HPDE6-E6E7 (cell line): ENCODE measurements around the gene HOXA10.

Experiments
- DNase-seq: peaks from one replicate; pipeline ENCODE4 v3.0.0; 2011; ENCODE audit warnings: missing footprints; ENCODE audit errors: extremely low spot score

Gene HOXA10

GRCh38 chr7:27157702-27158431 is 16.3 kb downstream of the HOXA10 start:
- no peak for DNase-seq

GRCh38 chr7:27156916-27157701 is 17.0 kb downstream of the HOXA10 start:
- DNase-seq, result no peak

DNA sequence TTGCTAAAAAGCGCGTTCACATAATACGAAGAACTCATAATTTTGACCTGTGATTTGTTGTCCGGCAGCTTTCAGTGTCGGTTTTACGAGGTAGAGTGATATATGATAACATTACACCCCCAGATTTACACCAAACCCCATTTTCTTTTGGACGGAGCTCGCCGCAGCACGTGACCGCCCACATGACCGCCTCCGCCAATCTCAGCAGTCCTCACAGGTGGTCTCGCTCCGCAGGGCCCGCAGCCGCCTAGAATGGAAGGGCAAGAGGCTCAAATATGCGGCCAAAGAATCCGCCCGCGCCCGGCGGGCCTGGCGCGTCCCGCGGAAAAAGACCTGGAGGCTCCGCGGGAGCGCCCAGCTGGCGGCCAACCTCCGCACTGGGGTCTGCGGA is 17.6 kb downstream of the HOXA10 start, which contains the start of gene HOXA7:
TSS of gene HOXA7 (minus strand) at position 168 of the 391 bp plus-strand sequence. CDS start at position 38, 130 bp downstream.
- no peak for DNase-seq

DNA sequence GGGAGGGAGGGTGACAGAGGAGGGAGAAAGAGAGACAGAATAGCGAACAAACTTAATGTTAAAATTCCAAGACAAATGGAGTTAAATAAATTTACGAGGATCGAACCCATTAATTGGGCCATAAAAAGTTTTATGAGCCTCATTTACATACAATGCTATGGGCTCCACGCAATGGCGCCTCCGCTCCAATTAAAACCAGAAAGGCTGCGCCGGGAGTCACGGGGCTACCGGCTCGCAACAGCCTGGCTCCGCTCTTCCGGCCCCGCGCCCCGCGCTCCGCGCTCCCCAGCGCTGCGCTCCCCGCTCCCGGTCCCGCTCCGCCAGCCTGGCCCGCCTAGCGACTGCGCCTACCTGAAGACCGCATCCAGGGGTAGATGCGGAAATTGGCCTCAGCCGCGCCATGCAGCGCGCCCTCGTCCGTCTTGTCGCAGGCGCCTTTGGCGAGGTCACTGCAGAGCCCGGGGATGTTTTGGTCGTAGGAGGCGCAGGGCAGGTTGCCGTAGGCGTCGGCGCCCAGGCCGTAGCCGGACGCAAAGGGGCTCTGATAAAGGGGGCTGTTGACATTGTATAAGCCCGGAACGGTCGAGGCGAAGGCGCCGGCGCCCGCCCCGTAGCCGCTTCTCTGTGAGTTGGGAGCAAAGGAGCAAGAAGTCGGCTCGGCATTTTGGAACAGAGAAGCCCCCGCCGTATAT is 18.2 kb downstream of the HOXA10 start:
- DNase-seq, result no peak

DNA sequence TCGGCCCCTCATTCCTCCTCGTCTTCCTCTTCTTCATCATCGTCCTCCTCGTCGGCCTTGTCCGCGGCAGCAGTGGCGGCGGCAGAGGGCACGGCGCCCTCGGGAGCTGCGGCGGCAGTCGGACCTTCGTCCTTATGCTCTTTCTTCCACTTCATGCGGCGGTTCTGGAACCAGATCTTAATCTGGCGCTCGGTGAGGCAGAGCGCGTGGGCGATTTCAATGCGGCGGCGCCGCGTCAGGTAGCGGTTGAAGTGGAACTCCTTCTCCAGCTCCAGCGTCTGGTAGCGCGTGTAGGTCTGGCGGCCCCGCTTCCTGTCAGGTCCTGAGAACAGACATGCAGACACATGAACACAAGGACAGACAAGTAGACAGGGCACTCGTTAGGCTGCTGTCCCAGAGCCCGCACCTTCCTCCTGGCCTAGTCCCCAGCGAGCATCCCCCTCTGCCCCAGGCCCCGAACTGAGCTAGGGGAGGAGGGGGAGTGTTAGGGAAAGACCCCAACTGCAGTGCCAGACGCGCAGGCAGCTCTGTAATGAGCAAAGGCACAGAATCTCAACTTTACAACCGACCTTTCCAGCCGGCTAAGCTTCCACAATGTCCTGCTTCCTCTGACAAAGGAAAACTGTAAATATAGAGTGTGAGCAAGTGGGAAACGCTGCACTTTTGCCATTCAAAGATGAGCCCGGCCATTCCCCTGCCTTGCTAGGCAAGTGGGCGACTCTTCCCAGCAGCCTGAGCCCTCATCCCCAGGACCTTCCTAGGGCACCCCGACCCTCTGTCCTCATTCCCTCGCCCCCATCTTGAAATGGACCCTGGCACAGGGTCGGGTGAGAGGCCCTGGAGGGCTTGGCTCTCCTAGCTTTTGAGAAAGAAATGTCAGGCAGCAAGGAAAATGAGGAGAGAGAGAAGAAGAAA is 19.0 kb downstream of the HOXA10 start:
- no peak for DNase-seq

- DNase-seq, result no peak
These were observed 19.8 kb downstream of the HOXA10 start for GRCh38 chr7:27154369-27154768.

GRCh38 chr7:27153526-27153925 is 20.6 kb downstream of the HOXA10 start:
- DNase-seq, result no peak

GRCh38 chr7:27152816-27153442 is 21.2 kb downstream of the HOXA10 start:
- DNase-seq, result no peak

DNA sequence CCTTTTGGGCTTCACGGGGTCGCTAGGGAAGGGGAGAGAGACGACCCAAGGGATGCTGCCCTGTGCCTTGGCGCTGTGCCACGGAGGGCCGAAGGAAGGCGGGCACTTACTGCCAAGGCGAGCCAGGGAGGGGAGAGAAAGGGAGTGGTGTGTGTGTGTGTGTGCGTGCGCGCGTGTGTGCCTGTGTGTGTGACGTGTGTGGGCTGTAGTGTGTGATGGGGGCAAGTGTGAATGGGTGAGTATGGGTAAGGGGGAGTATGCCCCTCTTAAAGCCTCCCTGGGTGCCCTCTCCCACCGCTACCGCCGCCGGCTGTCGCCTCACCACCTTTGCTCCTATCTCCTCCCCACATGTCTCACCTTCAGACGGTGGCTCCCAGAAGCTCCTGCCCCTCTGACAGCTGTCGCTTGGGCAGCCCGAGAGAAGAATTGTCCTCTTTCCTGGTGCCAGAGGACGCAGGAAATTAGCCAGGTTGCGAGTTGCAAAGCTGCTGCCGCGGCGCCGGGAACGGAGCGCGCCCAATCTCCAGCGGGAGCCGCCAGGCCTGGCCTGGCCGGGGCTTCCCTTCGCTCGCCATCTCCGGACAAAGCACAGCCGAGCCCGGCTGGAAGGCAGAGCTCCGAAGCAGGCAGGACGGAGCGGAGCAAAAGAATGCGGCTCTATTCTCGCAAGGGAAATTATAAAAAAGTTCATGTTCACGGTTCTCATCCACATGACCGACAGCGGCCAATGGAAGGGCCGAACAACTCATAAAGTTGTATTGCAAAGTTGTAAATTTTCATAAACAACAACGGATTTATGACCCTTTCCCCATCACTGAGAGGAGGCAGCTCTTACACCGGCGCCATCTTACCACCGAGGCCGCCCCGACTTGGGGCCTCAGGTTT is 21.9 kb downstream of the HOXA10 start, which contains the start of gene HOXA3:
TSS of gene HOXA3 (minus strand) at position 653 of the 885 bp plus-strand sequence. CDS start 41,943 bp downstream, outside the sequence.
- DNase-seq, result no peak

GRCh38 chr7:27151341-27151930 is 22.7 kb downstream of the HOXA10 start:
- DNase-seq, result no peak

GRCh38 chr7:27150568-27151340 is 23.4 kb downstream of the HOXA10 start:
- no peak for DNase-seq

DNA sequence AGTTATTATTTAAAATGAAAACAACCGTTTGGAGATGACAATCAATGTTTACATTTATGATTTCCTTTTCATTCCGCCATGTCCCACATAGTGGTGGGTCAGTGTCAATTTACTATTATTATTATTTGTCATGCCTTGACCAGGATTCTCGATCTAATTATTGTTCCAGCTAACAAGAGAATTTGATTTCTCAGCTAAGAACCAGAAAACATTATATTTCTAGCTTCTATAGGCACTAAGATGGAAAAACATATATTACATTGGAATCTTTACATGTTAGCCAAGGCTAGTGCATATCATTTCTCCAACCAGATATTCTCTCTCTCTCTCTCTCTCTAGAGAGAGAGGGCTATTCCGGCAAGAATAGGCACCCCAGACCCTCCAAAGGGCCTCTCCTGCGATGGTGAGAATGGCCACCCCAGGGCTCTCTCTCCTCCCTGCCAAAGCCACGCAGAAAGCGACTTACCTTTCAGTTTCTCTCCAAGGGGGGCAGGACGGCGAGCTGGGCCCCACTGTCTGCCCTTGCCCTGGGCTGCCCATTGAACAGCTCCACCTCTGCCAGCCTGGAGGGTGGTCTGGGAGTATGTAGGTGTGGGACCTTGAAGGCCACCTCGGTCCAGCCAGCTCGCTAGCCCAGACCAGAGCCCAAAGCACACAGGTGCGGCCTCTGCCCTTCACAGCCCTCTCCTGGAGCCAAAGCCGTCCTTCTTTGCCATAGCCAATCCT is 24.1 kb downstream of the HOXA10 start:
- no peak for DNase-seq

DNA sequence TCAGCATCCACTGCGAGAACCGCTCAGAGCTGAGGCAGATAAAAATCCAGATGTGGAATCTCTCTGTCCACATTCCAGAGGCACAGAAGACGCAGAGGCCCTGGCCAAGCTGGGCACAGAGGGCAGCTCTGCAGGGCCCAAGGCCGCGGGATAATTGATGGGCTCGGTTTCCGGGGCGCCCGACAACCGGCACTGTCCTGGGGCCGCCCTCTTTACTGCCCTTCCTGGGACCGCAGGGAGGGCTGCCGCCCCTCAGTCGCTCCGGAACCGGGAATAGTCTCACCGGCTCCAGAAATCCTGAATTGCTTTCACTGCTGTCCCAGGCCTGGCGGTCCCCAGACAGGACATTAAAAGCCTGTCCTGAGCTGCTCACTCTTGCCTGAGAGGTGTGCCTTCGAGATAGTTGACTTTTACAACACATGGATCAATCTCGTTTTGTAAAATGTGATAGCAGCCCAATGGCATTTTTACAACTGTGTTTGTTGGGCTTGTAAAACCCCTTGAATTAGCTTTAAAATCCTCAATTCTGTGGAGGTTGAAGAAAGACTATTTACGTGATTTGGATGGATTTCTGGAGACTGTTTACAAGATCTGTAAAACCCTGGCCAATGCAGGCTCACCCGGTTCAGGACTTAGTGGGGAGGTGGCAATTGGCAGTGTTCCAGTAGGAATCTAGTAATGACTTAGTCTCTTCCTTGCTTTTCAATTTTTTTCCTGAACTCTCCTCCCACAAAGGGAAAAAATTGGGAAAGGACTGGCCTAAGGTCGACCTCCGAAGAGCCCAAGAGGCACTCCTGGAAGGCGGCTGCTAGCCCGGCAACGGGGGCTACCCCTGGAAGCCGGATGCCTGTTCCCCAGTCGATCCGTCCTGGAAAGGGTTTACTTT is 25.1 kb downstream of the HOXA10 start:
- no peak for DNase-seq

- DNase-seq, result no peak
These were observed 25.9 kb downstream of the HOXA10 start for GRCh38 chr7:27148031-27148755.

DNA sequence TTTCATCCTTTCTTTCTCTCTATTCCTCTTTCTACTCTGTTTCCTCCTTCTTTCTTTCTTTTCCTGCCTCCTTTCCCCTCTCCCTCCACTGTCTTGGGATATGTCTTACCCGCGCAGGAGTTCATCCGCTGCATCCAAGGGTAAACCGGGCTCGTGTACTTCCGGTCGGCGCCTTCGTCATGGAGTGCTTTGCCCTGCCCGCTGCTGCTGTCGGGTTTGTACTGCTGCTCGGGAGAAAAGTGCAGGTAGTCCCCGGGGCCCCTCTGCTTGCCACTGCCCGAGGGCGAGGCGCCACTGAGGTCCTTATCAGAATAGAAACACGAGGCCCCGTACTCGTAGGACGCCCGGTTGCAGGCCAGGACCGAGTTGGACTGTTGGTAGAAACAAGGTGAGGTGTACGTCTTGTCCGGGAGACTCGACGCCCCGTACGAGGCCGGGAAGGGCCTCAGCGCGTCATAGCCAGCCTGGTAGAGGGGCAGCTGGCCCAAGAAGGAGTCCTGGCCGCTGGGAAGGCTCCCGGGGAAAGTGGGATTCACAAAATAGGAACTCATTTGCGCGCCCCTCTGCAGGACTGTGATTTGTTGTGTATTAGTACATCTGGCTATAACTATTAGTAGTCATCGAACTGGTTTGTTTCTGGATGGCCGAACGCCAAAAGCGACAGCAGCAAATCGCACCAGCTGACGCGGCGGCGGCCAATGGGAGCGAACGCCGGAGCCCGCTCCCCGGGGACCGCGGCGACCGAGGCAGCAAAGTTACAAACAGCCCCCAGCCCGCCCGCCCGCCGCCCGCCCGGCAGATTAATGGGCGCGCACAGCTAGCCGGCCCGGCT is 26.7 kb downstream of the HOXA10 start, which contains the start of gene HOXA6:
TSS of gene HOXA6 (minus strand) at position 576 of the 832 bp plus-strand sequence. CDS start at position 551, 25 bp downstream.
- DNase-seq, result no peak
